IPS-15b (cell line): ENCODE results near the gene ASCC3.

Experiments used
- H3K27me3 ChIP-seq: one replicate; pipeline ENCODE4 v1.6.1; 2013; ENCODE audit warnings: low read length; ENCODE audit not compliant: control insufficient read depth, insufficient read depth
- H3K36me3 ChIP-seq: one replicate; pipeline ENCODE4 v1.6.1; 2013; ENCODE audit warnings: low read length; ENCODE audit not compliant: control insufficient read depth, insufficient read depth
- H3K4me1 ChIP-seq: one replicate; pipeline ENCODE4 v1.6.1; 2013; ENCODE audit warnings: mild to moderate bottlenecking, low read length; ENCODE audit not compliant: control insufficient read depth, insufficient read depth
- H3K4me3 ChIP-seq: one replicate; pipeline ENCODE4 v1.5.1; 2013; ENCODE audit warnings: low read depth, low read length
- H3K9ac ChIP-seq: one replicate; pipeline ENCODE4 v1.6.1; 2013; ENCODE audit warnings: low read depth, mild to moderate bottlenecking, low read length
- H3K9me3 ChIP-seq: one replicate; pipeline ENCODE4 v1.6.1; 2013; ENCODE audit warnings: mild to moderate bottlenecking, low read length; ENCODE audit not compliant: control insufficient read depth, insufficient read depth

ASCC3 gene

GRCh38 chr6:100706491-100706890, 174.6 kb downstream of the ASCC3 start:
- no peaks in the 10 kb centered on the region for H3K4me1 ChIP-seq
- H3K9ac ChIP-seq = no peak overlapping the region
- H3K36me3 ChIP-seq = no peaks in the 10 kb centered on the region
- no peaks in the 10 kb centered on the region for H3K27me3 ChIP-seq
- no peak overlapping the region for H3K4me3 ChIP-seq
- peaks cover 1% of the 10 kb centered on the region for H3K9me3 ChIP-seq

GRCh38 chr6:100704961-100705360, 176.2 kb downstream of the ASCC3 start:
- H3K4me3 ChIP-seq = no peak overlapping the region

DNA sequence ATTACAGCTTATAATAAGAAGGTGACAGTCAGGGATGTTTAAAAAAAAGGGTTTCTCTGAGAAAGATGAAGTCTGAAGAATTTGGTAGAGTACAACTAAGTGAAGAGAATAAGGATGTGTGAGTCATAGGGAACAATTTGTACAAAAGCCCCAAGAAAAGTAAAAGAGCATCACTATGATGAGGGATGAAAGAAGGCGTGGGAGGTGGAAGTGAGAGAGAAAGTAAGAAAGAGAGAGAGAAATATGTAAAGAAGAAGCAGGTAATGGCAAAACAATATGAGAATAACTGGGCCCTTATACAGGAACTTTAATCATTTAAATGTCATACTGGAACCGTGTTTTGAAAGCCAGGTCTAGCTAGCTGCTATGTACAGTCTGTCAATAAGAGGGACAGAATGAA, 179.4 kb downstream of the ASCC3 start:
- Histone ChIP-seq H3K4me3 (no peak overlapping the region), H3K27me3 (no peaks in the 10 kb centered on the region), H3K36me3 (no peaks in the 10 kb centered on the region), H3K4me1 (no peaks in the 10 kb centered on the region), H3K9me3 (peaks cover 13% of the 10 kb centered on the region), H3K9ac (no peak overlapping the region)

More at GRCh38 chr6:100704961-100705360, 176.2 kb downstream of the ASCC3 start:
- no peaks in the 10 kb centered on the region for H3K36me3 ChIP-seq
- H3K27me3 ChIP-seq = no peaks in the 10 kb centered on the region
- H3K4me1 ChIP-seq = no peaks in the 10 kb centered on the region
- H3K9ac ChIP-seq = no peak overlapping the region
- H3K9me3 ChIP-seq = peaks cover 12% of the 10 kb centered on the region

GRCh38 chr6:100700009-100700408, 181.1 kb downstream of the ASCC3 start:
- Histone ChIP-seq H3K9me3 (peaks cover 13% of the 10 kb centered on the region), H3K9ac (no peak overlapping the region), H3K36me3 (no peaks in the 10 kb centered on the region), H3K4me3 (no peak overlapping the region), H3K4me1 (no peaks in the 10 kb centered on the region), H3K27me3 (no peaks in the 10 kb centered on the region)

DNA sequence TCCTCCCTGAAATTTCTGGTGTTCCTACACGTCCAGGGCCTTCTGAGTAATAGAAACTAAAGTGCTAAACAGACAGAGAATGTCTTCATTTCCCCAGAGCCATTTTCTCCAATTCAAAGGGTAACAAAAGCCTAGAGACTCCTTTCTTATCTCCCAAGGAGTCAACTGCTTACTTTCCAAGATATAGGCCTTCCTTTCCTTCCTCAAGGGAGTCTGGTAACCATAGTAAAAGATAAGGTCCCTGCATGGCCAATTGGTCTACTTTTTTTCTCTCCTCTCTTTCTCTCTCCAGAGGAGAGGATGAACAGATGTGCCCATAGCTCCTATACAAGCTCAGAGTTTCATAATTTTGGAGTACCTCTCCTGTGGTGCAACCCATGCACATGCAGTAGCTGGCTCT, 185.7 kb downstream of the ASCC3 start:
- Histone ChIP-seq H3K9ac (no peak overlapping the region), H3K4me3 (no peak overlapping the region), H3K9me3 (peaks cover 3% of the 10 kb centered on the region), H3K27me3 (no peaks in the 10 kb centered on the region), H3K36me3 (no peaks in the 10 kb centered on the region), H3K4me1 (no peaks in the 10 kb centered on the region)

GRCh38 chr6:100693249-100693927, 187.7 kb downstream of the ASCC3 start:
- H3K36me3 ChIP-seq = no peaks in the 10 kb centered on the region
- no peak overlapping the region for H3K9ac ChIP-seq
- no peaks in the 10 kb centered on the region for H3K9me3 ChIP-seq
- H3K4me1 ChIP-seq = no peaks in the 10 kb centered on the region
- H3K27me3 ChIP-seq = no peaks in the 10 kb centered on the region
- no peak overlapping the region for H3K4me3 ChIP-seq

GRCh38 chr6:100691972-100692371, 189.2 kb downstream of the ASCC3 start:
- Histone ChIP-seq H3K9me3 (no peaks in the 10 kb centered on the region), H3K9ac (no peak overlapping the region), H3K4me1 (no peaks in the 10 kb centered on the region), H3K27me3 (no peaks in the 10 kb centered on the region), H3K4me3 (no peak overlapping the region), H3K36me3 (no peaks in the 10 kb centered on the region)

- Histone ChIP-seq H3K27me3 (no peaks in the 10 kb centered on the region), H3K9me3 (no peaks in the 10 kb centered on the region), H3K4me3 (no peak overlapping the region), H3K36me3 (no peaks in the 10 kb centered on the region), H3K4me1 (no peaks in the 10 kb centered on the region), H3K9ac (no peak overlapping the region)
Observed at GRCh38 chr6:100686216-100686615, 194.9 kb downstream of the ASCC3 start.

GRCh38 chr6:100685747-100686146, 195.4 kb downstream of the ASCC3 start:
- Histone ChIP-seq H3K9me3 (no peaks in the 10 kb centered on the region), H3K4me1 (no peaks in the 10 kb centered on the region), H3K4me3 (no peak overlapping the region), H3K36me3 (no peaks in the 10 kb centered on the region), H3K27me3 (no peaks in the 10 kb centered on the region), H3K9ac (no peak overlapping the region)

DNA sequence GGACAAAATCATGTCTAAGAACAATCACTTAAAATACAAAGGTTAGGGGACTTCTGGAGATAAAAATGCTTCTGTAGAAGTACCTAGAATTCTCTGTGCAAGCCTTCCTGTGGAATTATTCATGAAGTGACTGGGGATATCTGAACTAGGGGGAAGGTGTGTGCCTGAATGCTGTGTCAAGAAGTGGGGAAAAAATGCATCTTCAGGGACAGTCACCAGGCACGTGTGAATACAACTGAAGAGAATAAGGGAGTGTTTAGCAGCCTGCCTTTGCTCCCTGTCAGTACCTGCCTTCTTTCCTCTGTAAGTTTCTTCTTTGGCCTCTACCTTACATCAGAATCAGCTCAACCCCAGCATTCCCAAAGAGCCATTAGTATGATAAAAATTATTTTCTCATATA, 201.0 kb downstream of the ASCC3 start:
- Histone ChIP-seq H3K9ac (no peak overlapping the region), H3K9me3 (no peaks in the 10 kb centered on the region), H3K4me3 (no peak overlapping the region), H3K36me3 (no peaks in the 10 kb centered on the region), H3K27me3 (no peaks in the 10 kb centered on the region), H3K4me1 (no peaks in the 10 kb centered on the region)

- no peak overlapping the region for H3K9ac ChIP-seq
- no peaks in the 10 kb centered on the region for H3K9me3 ChIP-seq
- H3K4me3 ChIP-seq = no peak overlapping the region
- H3K36me3 ChIP-seq = no peaks in the 10 kb centered on the region
- H3K27me3 ChIP-seq = no peaks in the 10 kb centered on the region
- H3K4me1 ChIP-seq = peaks cover 5% of the 10 kb centered on the region
Observed at GRCh38 chr6:100678027-100678426, 203.1 kb downstream of the ASCC3 start.

DNA sequence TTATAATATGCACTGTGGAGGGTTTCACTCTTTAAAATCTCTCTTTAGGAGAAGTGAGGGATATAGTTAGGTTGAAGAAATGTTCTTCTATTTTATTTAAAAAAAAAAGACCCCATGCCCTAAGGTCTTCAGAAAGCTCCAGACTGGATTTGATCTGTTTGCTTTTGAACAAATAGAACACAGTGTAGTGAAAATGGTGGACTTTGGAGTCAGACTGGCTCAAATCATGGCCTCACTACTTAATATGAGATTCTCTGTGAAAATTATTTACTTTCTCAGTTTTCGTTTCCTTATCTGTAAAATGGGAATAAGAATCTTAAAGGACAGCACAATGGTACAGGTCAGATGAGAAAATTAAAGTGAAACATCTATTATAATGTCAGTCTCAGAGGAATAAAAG, 203.9 kb downstream of the ASCC3 start:
- no peak overlapping the region for H3K9ac ChIP-seq
- peaks cover 5% of the 10 kb centered on the region for H3K4me1 ChIP-seq
- H3K9me3 ChIP-seq = no peaks in the 10 kb centered on the region
- H3K36me3 ChIP-seq = no peaks in the 10 kb centered on the region
- no peaks in the 10 kb centered on the region for H3K27me3 ChIP-seq
- no peak overlapping the region for H3K4me3 ChIP-seq
